DMS53 (cell line): ENCODE data around the gene LRRTM4.

ENCODE experiments used
- DNase-seq: peaks from one replicate; lab custom pipeline; 2025; lab: John Stamatoyannopoulos, UW

LRRTM4 gene

DNA sequence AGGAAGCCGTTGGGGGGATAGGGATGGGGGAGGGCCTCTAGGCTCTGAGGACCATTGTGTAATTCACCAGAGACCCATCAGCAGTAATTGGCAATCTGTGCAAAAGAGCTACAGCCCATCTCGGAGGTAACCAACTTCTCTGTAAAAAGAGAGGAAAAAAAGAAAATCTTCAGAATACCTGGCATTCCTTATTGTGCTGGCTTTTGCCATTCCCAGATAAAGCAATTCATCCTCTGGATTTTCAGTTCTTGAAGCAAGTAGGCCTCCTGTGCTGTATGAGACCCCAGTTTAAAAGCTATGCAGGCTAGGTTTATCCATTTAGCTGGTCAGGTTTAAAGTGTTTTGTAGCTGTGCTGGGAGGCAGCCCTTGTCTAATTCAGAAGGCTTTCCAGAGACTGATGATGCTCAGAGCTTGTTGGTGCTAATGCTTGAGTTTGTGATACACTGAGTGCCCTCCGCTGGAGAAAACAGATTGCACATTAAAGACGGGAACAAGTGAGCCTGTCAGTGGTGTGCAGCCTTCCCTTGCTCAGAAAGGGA, at the start of gene LRRTM4:
LRRTM4 (minus strand) TSS at position 446 of the 540 bp plus-strand sequence.
- DNase-seq = peak; percentile 78

DNA sequence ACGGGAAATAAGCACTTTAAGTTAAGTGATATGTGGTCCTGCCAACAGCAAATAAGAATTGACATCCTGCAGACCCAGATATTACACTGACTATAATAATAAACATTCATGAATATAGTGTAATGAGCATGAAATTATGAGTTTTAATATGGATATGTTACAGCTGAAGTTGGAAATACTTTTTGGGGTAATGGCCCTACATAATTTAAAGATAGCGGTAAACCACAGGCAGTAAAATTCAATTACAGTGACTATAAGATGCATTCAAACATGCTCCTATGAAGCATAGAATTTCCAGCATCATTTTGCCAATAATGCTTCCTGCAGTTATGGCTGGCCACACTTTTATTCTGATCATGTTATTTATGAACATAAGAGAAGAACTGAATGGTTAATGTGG, 49.4 kb upstream of the LRRTM4 start:
- no peak for DNase-seq

DNA sequence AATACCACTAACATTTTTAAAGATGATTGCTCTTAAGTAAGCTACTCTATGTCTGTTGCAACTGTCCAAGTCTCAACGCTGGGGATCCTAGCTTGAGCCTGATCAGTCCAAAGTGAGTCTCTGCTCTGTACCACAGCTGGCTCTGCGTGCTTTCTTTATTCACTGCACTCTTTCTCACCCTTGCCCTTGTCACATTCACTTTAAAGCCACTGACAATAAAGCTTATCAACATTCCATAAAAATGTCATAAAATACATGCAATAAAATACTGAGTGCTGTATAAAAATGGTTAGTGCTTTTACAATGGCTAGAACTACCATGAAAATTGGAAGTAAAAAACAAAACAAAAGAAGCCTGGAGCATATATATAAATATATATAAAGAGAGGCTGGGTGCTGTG, 45.5 kb upstream of the LRRTM4 start:
- peak; percentile 13 for DNase-seq

DNA sequence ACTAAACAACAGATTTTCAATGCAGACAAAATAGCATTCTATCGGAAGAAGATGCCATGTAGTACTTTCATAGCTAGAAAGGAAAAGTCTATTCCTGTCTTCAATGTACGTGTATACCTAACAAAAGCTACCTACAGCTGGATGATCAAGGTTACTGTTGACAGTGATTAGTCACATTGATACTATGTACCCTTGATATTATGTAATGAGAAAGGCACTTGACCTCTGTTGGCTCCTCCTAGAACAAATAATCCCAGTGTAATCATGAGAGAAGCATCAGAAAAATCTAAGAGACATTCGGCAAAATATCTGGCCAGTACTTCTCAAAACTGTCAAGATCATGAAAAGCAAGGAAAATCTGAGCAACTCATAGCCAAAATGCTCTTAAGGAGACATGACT, 44.4 kb upstream of the LRRTM4 start:
- DNase-seq = peak; percentile 91

DNA sequence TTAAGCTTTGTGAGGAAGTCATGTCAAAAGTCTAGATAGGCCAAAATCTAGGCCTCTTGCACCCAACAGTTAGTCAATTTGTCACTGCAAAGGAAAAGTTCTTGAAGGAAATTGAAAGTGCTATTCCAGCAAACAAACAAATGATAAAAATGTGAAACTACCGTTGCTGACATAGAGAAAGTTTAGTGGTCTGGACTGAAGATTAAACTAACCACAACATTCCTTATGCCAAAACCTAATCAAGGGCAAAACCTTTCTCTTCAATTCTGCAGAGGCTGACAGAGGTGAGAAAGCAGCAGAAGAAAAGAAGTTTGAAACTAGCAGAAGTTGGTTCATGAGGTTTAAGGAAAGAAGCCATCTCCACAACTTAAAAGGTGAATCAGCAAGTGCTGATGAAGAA, 44.0 kb upstream of the LRRTM4 start:
- no peak for DNase-seq

DNA sequence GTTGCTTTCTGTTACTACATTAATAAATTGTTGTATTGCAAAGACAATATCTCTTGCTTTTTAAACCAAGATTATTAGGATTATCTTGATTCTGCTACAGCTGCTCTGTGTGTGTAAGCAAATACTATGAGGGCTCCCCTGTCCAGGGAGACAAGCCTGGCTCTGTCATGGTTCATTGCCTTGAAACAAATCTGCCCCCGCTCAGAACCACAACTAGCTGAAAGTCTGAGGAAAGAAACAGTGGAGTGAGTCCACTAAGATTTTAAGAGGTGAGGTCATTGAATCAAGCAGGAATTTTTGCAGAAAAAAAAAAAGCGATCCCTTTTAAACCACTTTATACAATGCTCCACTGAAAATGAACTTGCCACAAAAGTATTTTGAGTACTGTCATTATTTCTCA, 30.8 kb upstream of the LRRTM4 start:
- DNase-seq = peak; percentile 46

DNA sequence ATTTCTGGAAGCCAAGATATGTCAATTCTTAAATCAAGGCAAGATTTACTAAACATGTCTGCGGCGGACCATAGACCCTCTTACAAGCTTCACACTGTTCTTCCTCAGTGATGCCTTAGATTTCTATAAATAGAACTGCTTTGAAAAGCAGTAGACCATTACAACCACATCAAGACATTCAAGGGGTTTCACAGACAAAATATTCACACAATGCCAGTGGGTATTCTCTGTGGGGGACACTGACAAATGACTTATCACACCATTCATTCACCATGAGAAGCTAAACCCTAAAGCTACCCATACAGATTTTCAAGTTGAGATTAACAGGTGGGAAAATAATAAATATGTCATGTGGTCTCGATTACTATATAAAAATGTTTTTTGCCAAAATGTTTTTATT, 15.9 kb upstream of the LRRTM4 start:
- DNase-seq = no peak

DNA sequence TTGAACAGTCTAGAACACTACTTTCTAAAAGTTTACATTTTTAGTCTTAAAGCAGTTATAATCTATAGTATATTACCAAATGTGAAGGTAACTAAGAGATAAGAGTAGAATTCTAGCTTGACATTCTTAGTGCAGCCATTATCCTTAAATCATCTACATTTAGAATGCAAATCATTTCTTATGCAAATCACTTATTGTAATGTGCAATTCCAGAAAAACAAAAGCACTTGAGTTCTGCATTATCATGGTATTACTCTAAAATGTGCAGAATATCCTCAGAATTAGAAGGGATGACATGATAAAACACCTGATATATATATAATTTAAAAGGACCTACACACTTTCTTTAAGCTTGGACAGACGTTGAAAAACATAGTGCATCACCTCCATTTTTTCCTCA, 712 bp upstream of the LRRTM4 start:
- DNase-seq = no peak

DNA sequence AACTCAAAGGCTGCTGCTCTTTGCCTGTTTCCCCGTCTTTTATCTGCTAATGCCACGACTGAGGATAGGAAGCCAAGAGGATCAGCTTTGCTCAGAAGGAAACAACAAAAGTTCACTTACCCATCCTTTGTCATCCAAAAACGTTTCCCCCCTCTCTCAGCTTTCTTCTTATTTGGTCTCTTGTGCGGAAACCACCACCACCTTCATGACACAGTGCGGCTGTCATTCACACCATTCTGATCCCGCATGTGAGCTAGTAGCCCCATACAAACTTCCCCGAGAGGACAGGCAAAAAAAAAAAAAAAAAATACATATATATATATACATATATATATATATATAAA, 656 bp downstream of the LRRTM4 start:
- DNase-seq = no peak

DNA sequence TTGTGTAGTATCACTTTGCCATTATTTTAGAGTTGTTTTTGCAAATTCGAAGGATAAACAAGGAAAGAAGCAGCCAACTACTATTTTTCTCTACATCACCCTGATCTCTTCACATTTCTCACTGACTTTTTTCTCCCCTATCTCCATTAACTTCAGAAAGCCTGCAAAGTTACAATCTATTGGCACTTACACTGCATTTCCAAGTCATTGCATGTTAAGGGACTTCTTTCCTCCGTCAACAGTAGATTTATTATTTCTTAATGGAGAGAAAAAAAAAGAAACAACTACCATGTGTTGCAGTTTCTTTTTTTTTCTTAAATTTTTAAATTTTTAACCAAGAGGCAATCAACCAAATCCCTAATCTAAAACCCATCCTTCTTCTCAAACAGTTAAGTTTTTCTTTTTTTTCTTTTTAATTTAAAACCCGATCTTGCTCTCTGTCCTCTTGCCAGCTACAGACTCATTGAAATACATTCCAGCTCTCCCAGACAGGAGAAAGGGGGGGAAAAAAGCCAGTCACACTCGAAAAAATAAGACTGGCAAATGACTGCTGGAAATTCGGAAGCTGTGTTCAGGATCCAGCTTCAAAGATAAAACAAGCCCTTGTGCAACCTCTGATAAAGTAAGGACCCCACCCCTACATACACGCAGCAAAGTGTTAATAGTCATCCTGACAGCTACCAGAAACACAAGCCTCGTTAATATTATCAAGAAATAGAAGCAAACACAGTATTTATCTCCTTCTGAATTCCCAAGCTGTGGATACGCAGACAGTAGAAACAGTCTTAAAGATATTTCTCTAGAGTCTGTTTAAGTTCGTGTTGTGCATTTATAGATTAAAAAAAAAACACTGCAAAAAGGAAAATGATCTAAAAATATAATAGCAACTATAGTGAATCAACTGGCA, 1.3 kb downstream of the LRRTM4 start:
- no peak for DNase-seq

DNA sequence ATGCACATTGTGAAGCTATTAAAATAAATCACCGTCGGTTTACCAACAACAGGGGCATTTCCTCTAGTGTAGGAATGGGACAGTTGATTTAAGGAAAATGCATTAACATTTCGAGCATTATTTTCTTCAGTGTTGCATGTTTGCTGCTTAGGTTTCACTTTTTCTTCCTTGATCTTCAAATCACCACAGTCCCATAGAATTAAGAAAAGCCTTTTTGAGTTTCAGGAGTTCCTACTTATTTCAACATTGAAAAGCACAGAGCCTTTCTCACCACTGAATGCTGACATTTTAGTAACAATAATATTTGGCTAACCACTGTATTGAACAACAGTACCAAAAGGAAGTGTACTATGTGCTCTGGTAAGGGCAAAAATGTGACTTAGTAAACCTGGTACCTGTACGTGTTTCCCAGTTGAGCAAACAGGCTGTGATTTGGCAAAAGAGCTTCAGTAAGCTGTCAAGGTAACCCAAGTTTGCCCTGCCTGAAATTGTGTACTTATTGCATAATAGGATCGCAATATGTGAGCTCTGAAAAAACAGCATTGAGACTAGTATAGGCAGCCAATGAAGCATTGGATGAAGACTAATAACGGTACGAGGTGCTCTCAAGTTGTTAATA, 2.2 kb downstream of the LRRTM4 start:
- DNase-seq = no peak

DNA sequence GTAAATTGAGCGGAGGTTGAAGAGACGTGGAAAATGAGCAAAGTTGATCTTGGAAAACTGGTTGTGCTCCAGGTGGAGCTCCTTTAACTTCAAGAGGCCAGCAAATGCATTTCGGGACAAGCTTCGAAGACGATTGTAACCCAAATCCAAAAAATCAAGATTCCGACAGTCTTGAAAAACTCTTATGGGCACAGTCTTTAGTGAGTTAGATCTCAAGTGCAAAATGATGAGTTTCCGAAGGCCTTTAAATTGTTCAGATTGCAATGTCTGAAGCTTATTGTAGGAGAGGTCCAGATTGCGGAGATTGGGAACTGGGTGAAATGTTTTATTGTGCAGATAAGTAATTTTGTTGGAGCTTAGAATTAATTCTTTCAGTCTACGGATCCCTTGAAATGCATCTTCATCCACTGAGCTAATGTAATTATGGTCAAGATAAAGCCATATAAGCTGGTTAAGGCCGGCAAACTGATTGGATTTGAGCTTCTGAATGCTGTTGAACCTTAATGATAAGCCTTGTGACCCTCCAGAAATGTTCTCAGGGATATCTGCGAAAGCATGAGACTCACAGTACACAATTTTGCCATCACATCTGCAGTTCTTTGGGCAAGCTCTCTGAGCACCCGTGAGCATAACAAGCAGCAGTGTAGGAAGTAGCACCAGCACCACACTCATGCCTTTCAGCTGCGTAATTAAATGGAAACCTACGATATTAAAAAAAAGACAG, 2.9 kb downstream of the LRRTM4 start:
- DNase-seq = no peak

DNA sequence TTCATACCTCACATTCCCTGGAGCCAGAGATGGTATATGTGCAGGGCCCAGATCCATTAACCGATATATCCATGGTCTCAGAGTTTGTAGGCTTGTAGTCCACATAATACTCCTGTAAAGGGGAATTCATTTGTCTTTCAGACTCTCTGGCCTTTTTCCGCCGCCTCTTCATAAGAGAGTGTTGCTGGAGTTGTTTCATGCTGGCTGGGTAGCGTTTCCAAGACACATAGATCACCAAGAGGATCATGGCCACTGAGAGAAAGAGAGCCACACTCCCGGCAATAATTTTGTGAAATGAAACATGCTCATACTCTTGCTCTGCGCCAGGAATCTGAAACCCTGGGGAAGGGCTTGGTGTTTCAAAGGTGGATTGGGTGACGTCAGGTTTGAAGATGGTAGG, 3.9 kb downstream of the LRRTM4 start:
- DNase-seq = no peak

DNA sequence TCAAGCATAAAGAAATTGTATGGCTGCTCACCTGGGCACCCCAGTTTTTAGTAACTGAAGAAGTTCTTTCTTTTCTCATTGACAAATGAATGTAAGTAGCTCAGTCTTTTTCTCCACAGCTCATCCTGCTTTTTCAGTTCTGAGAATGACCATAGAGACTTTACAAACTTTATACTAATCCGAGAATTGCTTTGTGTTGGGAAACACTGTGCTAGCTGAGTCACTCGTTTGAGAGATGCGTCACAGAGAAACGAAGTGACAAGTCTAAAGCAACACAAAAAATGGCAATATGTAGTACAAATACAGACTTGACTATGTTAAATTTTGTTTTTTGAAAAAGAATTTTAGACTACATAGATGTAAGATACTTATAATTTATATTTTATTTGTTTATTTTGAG, 9.0 kb downstream of the LRRTM4 start:
- DNase-seq = no peak

DNA sequence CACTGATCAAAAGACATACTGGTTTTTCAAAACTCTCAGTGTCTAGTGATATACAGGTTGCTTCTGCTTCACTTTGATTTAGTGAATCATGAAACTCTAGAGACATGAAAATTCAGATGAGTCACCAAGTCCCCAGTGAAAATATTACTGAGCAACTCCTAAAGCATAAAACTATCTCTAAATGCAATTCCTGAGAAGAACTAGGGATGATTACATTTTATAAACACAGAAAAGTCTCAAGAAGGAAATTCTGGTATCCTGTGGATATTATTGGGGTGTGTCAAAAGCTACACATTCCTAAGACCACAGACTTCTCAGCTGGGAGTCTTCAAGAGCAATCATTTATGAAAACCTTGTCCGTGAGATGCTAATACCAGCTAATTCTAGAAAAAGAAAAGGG, 9.7 kb downstream of the LRRTM4 start:
- no peak for DNase-seq

DNA sequence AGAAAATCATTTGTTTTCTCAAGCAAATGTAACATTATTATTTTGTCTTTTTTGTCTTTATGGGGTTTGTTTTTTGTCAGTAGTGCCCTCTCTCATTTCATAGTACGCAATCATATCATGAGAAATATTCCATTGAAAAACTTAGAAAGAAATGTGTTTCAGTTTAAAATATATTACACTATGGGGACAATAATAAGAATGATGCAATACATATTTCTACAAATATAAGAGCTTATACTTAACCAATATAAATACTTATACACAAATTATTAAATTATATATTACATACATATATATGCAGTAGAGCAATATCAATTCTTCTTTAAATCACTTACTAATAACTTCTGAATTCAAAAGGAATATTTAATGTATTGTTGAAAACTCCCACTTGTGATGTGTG, 13.7 kb downstream of the LRRTM4 start:
- DNase-seq = no peak

DNA sequence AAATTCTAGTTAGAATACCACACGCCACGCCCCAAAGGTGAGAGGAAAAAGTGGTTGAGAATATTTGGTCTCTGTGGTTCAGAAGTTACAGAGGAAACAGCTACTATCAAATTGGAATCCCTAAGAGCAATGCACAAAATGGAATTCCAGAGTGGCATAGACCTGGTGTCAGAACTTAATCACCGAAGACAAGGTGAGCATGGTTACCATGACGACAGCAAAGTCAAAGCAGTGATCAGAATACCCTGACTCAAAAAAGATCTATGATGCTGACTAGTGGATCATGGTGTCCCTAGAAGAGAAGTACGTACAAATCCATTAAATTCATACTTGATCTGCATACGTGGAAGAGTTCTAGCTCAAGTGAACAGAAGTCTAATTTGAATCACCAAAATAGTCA, 14.5 kb downstream of the LRRTM4 start:
- DNase-seq = no peak

DNA sequence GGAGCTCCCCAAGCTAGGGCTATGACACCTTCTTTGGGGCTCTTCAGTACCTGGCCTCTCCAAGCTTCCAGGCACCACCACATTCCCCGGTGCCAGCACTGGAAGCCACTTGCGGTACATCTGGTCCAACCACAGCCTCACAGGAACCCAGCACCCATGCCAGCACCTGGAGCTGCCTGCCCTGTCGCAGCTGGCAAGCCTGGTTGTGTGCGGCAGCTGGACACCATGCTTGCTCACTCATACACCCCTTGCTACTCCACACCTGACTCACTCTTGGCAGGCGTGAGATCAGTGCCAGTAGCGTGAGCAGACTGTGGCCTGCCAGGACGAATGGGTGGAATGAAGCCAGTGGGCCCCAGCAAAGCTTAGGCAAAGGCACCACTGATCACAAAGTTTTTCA, 34.0 kb downstream of the LRRTM4 start:
- no peak for DNase-seq

DNA sequence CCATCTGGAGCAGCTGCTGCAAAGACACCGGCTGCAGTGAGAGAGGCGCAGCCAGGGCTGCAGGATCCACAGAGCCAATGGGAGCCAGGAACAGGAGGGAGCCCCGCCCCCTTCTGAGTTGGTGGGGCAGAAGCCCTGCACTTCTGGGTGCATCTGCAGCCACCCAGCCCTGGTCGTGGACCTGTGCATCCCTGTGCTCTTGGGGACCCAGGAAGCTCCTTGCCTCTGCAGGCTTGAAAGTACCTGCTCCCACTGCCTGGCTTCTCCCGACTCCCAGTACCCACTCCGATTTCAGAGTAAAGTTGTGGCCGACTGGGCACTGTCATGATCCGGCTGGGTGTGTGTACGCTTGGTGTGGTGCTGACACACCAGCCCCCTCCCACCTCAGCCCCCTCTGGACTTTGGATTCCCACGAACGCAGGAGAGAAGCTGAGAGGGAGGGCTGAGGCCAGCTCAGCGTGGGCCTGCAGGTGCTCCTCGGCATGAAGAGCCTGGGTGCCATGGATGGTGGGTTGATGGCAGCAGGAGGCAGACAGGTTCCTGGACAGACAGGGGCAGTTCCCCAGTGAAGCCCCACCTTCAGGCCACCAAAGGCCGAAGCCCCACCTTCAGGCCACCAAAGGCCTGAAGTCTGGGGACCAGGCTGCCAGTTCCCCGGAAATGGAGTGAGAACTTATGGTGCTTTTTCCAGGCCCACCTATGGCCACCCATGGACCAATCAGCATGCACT, 34.9 kb downstream of the LRRTM4 start:
- DNase-seq = no peak

DNA sequence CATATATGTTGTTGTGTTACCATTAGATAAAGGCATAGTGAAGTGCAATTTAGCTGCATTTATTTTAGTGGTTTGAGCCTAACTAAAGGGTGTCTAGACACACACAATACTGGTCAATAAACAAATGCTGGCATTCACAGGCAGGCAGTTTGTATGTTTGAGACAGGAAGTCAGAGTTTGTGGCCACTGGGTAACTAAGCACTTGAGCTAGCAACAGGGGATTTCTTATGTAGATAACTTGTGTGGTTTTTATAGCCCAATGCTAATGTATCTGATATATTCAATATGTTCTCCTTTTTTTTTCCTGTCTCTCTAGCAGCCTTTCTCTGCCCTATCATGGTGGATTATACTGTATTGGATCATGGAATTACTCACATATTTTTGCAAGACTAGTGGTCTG, 38.1 kb downstream of the LRRTM4 start:
- DNase-seq = peak; percentile 15

DNA sequence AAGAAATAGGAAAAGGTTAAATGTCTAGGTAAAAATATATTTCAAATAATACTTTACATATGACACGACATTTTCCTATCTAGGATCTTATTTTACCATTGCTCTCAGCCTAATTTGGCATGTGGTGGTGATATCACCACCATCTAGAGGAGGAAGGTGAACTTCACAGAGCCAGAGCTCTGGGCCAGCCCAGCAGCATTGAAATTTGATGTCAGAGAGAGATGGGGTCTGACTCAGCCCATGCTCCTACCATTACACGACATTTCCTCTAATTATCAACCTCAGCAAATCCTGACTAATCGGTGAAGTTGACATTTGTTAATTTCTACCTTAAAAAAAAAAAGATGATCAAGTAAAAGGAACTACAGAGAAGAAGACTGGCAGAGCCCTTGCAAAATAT, 42.3 kb downstream of the LRRTM4 start:
- no peak for DNase-seq

DNA sequence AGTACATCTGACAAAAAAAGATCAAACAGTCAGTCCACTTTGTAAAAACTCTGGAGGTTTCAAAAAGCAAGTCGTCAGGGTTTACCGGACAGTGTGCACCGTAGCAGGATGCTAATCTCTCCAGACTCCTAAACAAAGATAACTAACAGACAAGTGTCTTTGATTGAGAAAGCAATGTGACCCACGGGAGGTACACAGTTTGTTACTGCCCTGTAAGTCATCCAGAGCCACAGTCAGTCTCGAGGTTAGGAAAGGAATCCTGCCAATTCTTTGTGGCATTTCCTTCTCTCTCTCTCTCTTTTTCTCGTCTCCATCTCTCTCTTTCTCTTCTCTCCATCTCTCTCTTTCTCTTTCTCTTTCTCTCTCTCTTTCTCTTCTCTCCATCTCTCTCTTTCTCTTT, 42.8 kb downstream of the LRRTM4 start:
- DNase-seq = no peak
